Peyer's patch (tissue), 4 donors: Measurements from ENCODE around the gene ZNF723. TPM values are rescaled to one million over a fixed set of nuclear protein-coding genes. Genes with fewer than 3 reads are reported as not detected.
"Not testable (repeated sequence)": the region's sequence is repeated elsewhere in the genome, so short reads cannot be mapped to it uniquely, and the experiment has no call there.

Source experiments
- DNase-seq, 3 donors: peaks; one replicate each; pipeline ENCODE4 v3.0.0-alpha.2; 2017 to 2019
- H3K27ac ChIP-seq, 4 donors: fragments of 200-600 bp; sonication (generic); one replicate each; pipeline ENCODE4 v1.5.1; 2016 to 2019
- H3K27me3 ChIP-seq, 2 donors: fragments of 200-600 bp; sonication (generic); one replicate each; pipeline ENCODE4 v1.5.1; 2019
- H3K36me3 ChIP-seq, 3 donors: fragments of 200-600 bp; sonication (generic); one replicate each; pipeline ENCODE4 v1.5.1; 2016 to 2019
- H3K4me1 ChIP-seq, 4 donors: fragments of 200-600 bp; sonication (generic); one replicate each; pipeline ENCODE4 v1.5.1; 2016 to 2019
- H3K4me3 ChIP-seq, 4 donors: fragments of 200-600 bp; sonication (generic); 1 replicate in 3 of 4; 2 replicates in 1 of 4; pipeline ENCODE4 v1.5.1; 2016 to 2019; ENCODE audit warnings: mild to moderate bottlenecking in 1 of 4
- H3K9me3 ChIP-seq, 4 donors: fragments of 200-600 bp; sonication (generic); one replicate each; pipeline ENCODE4 v1.5.1; 2016 to 2019; ENCODE audit warnings: mild to moderate bottlenecking in 1 of 4
- POLR2A ChIP-seq, 2 donors: fragments of 450-650 bp; IDR thresholded peaks; one replicate each; pipeline ENCODE4 v1.5.1; 2017; ENCODE audit warnings: antibody characterized with exemption in 2 of 2, mild to moderate bottlenecking in 2 of 2, moderate library complexity in 2 of 2
- total RNA-seq, 4 donors: library from RNA; depleted of rRNA; stranded (reverse); fragments of >200 nt; gene quantifications; one replicate each; pipeline ENCODE4 v1.1.0, GENCODE V29; 2016
- TF ChIP-seq, protein P1 (sequence below), 6 experiments: fragments of 450-650 bp in 4 of 6; fragments of 200-600 bp in 2 of 6; sonication (generic) in 1 of 6; IDR thresholded peaks; one replicate each; pipeline ENCODE4 v1.5.1; 2017 to 2019; ENCODE audit warnings: antibody characterized with exemption in 6 of 6, mild to moderate bottlenecking in 3 of 6, moderate library complexity in 1 of 6

ZNF723 gene
- total RNA-seq, result not detected

DNA sequence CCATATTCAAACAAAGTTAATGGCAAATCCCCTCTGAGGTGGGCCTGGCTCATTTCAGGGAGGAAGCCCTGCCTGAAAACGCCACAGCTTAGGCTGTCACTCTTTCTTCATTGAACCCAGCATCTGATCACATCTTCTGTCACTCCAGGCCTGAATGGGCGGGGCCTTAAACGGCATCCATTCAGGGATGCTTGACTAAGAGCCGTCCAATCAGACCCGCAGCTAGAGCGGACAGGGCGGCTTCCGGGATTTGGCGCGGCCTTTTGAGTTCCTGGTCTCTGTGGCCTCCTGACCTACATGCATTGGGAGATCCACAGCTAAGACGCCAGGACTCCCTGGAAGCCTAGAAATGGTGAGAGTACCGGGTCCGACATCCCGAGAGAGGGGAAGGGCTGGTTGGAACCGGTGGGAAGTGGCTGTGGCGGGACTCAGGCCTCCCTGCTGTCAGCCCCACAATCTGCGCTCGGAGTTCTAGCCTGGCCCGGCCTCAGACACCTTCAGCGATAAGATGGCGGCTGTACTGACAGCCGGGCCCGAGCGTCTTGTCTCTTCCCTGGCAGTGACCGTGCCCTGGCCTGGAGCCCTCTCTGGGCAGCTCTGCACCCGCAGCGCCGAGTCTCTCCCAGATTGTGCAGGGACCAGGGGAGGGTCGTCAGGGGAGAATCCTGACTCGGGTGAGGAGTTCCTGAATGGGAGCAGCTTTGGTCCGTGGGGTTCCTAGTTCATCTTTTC, at the start of gene ZNF723:
ZNF723 (plus strand) TSS at position 261 of the 732 bp plus-strand sequence; CDS start at position 350, 89 bp downstream.
- Histone ChIP-seq H3K36me3 (no peaks in the 10 kb centered on the region), H3K27me3 (no peaks in the 10 kb centered on the region), H3K4me1 (no peaks in the 10 kb centered on the region), H3K4me3 (no peak within 1 kb of the TSS), H3K27ac (no peak within 1 kb of the TSS), H3K9me3 (peaks cover 0 to 23% (median 5%) of the 10 kb centered on the region in 4 donors)
- no peak for DNase-seq
- no peak for TF ChIP-seq POLR2A (IDR thresholded peaks at IDR 0.05)
- TF ChIP-seq, protein P1, sequence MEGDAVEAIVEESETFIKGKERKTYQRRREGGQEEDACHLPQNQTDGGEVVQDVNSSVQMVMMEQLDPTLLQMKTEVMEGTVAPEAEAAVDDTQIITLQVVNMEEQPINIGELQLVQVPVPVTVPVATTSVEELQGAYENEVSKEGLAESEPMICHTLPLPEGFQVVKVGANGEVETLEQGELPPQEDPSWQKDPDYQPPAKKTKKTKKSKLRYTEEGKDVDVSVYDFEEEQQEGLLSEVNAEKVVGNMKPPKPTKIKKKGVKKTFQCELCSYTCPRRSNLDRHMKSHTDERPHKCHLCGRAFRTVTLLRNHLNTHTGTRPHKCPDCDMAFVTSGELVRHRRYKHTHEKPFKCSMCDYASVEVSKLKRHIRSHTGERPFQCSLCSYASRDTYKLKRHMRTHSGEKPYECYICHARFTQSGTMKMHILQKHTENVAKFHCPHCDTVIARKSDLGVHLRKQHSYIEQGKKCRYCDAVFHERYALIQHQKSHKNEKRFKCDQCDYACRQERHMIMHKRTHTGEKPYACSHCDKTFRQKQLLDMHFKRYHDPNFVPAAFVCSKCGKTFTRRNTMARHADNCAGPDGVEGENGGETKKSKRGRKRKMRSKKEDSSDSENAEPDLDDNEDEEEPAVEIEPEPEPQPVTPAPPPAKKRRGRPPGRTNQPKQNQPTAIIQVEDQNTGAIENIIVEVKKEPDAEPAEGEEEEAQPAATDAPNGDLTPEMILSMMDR (IDR thresholded peaks at IDR 0.05), result no peak

DNA sequence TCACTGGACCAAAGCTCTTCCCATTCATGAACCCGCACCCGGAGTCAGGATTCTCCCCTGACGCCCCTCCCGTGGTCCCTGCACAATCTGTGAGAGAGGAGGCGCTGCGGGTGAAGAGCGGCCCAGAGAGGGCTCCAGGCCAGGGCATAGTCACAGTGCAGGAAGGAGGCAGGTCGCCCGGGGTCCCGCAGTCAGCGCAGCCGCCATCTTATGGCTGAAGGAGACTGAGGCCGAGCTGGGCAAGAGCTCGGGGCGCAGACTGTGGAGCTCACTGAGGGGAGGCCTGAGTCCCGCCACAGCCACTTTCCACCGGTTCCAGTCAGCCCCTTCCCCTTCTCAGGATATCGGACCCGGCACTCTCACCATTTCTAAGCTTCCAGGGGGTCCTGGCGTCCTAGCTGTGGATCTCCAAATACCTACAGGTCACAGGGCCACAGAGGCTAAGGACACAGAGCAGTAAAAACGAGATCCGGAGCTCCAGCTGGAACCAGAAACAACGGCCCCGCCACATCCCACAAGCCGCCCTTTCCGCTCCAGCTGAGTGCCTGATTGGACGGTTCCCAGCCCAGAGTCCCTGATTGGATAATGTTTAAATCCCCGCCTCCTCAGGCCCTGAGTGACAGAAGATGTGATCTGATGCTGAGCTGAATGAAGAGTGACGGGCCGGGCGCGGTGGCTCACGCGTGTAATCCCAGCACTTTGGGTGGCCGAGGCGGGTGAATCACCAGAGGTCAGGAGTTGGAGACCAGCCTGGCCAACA, 48.3 kb upstream of the ZNF723 start, which contains the start of gene ZNF99:
ZNF99 (minus strand) TSS at position 501 of the 760 bp plus-strand sequence; CDS start at position 366, 135 bp downstream.
- Histone ChIP-seq H3K27ac (no peak within 1 kb of the TSS), H3K4me3 (peak within 1 kb of the TSS in 2 of 4 donors; percentile 22 to 29), H3K36me3 (no peaks in the 10 kb centered on the region), H3K27me3 (no peaks in the 10 kb centered on the region), H3K9me3 (peaks cover 0 to 23% (median 0%) of the 10 kb centered on the region in 4 donors), H3K4me1 (no peaks in the 10 kb centered on the region)
- DNase-seq, result peak in 1 of 3 donors; percentile 47
- TF ChIP-seq POLR2A (IDR thresholded peaks at IDR 0.05), result no peak
- TF ChIP-seq, protein P1 (IDR thresholded peaks at IDR 0.05), result no peak

DNA sequence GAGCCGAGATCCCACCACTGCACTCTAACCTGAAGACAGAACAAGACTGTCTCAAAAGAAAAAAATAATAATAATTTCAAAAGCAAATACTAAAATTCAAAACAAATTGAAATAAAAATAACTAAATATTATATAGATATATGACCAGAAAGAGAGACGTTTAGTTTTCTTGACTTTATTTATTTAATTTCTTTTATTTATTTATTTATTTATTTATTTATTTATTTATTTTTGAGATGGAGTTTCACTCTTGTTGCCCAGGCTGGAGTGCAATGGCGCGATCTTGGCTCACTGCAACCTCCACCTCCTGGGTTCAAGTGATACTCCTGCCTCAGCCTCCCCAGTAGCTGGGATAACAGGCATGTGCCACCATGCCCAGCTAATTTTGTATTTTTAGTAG, 39.2 kb upstream of the ZNF723 start:
- H3K4me3 ChIP-seq, H3K36me3 ChIP-seq, H3K4me1 ChIP-seq, H3K27ac ChIP-seq, H3K27me3 ChIP-seq, DNase-seq: not testable (repeated sequence)
- peaks cover 0 to 17% (median 0%) of the 10 kb centered on the region in 4 donors for H3K9me3 ChIP-seq

DNA sequence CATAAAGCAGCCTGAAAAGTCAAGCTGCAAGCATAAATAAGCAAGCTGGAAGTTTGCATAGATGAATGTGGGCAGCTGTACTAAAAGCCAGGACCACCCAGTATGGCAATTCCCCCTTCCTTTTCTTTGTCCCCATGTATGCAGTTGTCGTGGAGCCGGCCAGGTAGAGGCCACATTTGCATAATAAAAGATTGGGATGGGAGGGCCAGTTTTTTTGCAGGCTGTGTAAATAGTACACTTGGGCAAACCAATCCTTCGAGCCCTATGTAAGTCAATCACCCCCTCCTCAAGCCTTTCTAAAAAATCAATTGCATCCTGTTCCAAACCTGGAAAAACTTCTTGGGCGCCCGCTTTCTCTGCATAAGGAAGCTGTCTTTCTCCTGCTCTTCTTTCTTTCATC, 35.1 kb upstream of the ZNF723 start:
- no peak overlapping the region for H3K4me3 ChIP-seq
- no peak for DNase-seq
- no peak overlapping the region for H3K27ac ChIP-seq
- H3K36me3 ChIP-seq, result no peaks in the 10 kb centered on the region
- no peaks in the 10 kb centered on the region for H3K27me3 ChIP-seq
- no peak for TF ChIP-seq POLR2A (IDR thresholded peaks at IDR 0.05)
- TF ChIP-seq, protein P1 (IDR thresholded peaks at IDR 0.05), result no peak
- no peaks in the 10 kb centered on the region for H3K4me1 ChIP-seq
- peaks cover 0 to 14% (median 0%) of the 10 kb centered on the region in 4 donors for H3K9me3 ChIP-seq

DNA sequence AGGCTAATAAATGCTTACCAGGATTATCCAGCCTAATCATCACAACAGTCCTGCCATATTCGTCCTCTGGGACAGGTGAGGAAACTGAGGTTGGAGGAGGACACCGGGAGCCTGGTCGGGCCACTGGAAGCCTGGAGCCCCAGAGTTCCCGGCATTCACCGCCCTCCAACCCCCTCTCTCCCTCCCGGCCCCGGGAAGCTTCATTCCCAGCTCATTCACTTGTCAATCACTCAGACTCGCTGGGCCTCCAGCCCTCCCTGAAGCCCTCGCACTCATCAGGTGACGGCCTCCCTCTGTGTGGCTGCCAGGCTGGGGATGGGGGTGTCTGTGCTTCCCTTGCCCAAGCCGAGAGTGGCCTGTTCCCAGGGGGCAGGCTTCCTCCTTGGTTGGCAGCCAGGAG, 25.7 kb upstream of the ZNF723 start:
- TF ChIP-seq, protein P1 (IDR thresholded peaks at IDR 0.05), result no peak
- no peak for TF ChIP-seq POLR2A (IDR thresholded peaks at IDR 0.05)
- H3K4me3 ChIP-seq, result no peak overlapping the region
- H3K27ac ChIP-seq, result no peak overlapping the region
- peaks cover 0 to 20% (median 0%) of the 10 kb centered on the region in 4 donors for H3K9me3 ChIP-seq
- no peak for DNase-seq
- H3K4me1 ChIP-seq, result no peaks in the 10 kb centered on the region
- no peaks in the 10 kb centered on the region for H3K27me3 ChIP-seq
- H3K36me3 ChIP-seq, result no peaks in the 10 kb centered on the region
